NB4 (cell line): Measurements from ENCODE around the gene MAD1L1.

Experiments used
- CTCF ChIP-seq: IDR thresholded peaks from one replicate; pipeline ENCODE4 v1.5.1; 2012; ENCODE audit warnings: low read depth, low read length
- POLR2A ChIP-seq: IDR thresholded peaks from 2 replicates; pipeline ENCODE4 v1.6.1; 2011; ENCODE audit warnings: mild to moderate bottlenecking; ENCODE audit not compliant: insufficient read length; ENCODE audit errors: extremely low read depth

DNA sequence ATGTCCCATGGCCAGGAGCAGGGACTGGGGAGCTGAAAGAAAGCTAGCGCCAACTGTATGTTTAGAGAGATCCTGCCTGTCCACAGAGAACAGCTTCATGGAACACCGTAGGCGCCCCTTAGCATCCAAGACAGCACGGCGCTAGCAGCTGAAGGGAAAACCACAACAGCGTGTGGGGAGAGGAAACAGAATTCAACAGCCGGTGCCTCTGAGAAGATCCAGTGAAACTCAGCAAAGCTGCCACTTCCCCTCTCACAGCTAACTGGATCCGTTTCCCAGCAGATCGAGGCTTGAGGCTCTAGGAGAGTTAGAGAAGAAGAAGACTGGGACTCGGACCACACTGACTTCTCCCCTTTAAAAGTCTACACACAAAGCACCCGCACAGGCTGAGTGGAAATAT lies 145.0 kb downstream of the MAD1L1 start:
- TF ChIP-seq CTCF: no peak
- no peak for TF ChIP-seq POLR2A
